IPS-18a (cell line): ENCODE data around the gene GRWD1.

ENCODE experiments used
- H3K27ac ChIP-seq: one replicate; pipeline ENCODE4 v1.5.1; 2013; ENCODE audit warnings: low read length
- H3K27me3 ChIP-seq: one replicate; pipeline ENCODE4 v1.6.1; 2013; ENCODE audit warnings: mild to moderate bottlenecking, low read length; ENCODE audit not compliant: control insufficient read depth, insufficient read depth
- H3K36me3 ChIP-seq: one replicate; pipeline ENCODE4 v1.6.1; 2013; ENCODE audit warnings: low read depth, low read length; ENCODE audit not compliant: control insufficient read depth
- H3K4me1 ChIP-seq: one replicate; pipeline ENCODE4 v1.6.1; 2013; ENCODE audit warnings: low read depth, low read length; ENCODE audit not compliant: control insufficient read depth
- H3K4me3 ChIP-seq: one replicate; pipeline ENCODE4 v1.5.1; 2013; ENCODE audit warnings: low read length
- H3K9ac ChIP-seq: one replicate; pipeline ENCODE4 v1.6.1; 2013; ENCODE audit warnings: mild to moderate bottlenecking, low read length, moderate library complexity
- H3K9me3 ChIP-seq: one replicate; pipeline ENCODE4 v1.6.1; 2013; ENCODE audit warnings: low read depth, low read length; ENCODE audit not compliant: control insufficient read depth

The GRWD1 gene

DNA sequence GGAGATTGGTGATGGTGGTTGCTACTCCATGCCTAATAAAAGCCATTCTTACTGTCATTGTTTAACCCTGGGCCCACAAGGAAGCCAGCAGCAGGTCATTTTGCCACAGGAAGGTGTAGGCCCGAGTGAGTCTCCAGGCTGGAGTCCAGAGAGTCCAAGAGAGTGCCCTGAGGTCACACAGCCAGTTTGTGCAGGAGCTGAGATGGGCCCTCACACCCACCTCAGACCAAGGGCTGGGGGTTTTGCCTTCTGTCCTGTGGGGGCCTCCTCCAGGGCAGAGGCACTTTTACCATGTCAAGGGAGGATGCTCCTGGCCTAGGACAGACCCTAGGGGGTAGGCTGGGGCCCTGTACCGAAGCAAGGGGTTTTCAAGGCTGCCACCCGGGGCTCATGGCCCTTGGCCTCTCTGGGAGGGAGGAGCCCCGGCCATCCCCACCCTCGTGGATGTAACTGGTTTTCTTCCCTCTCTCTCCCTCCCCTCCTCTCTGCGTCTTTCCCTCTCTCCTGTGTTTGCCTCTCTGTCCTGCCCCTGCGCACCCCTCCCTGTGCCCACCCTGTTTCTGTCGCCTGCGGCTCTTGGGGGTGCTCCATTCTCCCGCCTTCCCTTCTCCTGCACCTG, 31.4 kb downstream of the GRWD1 start:
- H3K9ac ChIP-seq: no peak overlapping the region
- no peak overlapping the region for H3K27ac ChIP-seq
- H3K9me3 ChIP-seq: no peaks in the 10 kb centered on the region
- H3K4me1 ChIP-seq: no peaks in the 10 kb centered on the region
- no peaks in the 10 kb centered on the region for H3K27me3 ChIP-seq
- H3K4me3 ChIP-seq: no peak overlapping the region
- peaks cover 72% of the 10 kb centered on the region for H3K36me3 ChIP-seq

DNA sequence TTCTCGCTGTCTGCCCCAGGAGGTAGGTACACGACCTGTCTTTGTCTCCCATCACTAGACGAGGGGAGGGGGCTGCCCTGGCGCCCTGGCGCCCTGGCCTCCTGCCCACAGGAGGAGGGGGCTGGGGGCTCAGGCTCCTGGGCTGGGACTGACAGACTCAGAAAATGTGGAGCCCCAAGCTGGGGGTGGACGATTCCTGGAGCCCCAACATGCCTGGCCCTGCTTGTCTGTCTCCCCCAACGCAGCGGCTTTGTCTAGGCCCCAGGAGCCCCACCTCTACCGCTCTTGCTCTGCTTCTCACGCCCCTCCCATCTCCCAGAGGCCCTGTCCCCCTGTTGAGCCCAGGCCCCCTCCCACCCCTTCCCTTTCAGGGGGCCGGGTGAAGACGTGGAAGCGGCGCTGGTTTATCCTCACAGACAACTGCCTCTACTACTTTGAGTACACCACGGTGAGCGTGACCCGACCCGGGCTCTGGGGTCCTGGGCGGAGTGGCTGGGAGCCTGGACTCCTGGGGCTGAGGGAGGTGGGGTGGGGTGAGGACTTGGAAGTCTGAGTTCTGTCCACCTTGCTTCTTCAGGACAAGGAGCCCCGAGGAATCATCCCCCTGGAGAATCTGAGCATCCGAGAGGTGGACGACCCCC, 32.0 kb downstream of the GRWD1 start:
- H3K4me3 ChIP-seq: no peak overlapping the region
- H3K9ac ChIP-seq: no peak overlapping the region
- H3K27me3 ChIP-seq: no peaks in the 10 kb centered on the region
- no peak overlapping the region for H3K27ac ChIP-seq
- no peaks in the 10 kb centered on the region for H3K9me3 ChIP-seq
- H3K36me3 ChIP-seq: peaks cover 66% of the 10 kb centered on the region
- H3K4me1 ChIP-seq: no peaks in the 10 kb centered on the region

DNA sequence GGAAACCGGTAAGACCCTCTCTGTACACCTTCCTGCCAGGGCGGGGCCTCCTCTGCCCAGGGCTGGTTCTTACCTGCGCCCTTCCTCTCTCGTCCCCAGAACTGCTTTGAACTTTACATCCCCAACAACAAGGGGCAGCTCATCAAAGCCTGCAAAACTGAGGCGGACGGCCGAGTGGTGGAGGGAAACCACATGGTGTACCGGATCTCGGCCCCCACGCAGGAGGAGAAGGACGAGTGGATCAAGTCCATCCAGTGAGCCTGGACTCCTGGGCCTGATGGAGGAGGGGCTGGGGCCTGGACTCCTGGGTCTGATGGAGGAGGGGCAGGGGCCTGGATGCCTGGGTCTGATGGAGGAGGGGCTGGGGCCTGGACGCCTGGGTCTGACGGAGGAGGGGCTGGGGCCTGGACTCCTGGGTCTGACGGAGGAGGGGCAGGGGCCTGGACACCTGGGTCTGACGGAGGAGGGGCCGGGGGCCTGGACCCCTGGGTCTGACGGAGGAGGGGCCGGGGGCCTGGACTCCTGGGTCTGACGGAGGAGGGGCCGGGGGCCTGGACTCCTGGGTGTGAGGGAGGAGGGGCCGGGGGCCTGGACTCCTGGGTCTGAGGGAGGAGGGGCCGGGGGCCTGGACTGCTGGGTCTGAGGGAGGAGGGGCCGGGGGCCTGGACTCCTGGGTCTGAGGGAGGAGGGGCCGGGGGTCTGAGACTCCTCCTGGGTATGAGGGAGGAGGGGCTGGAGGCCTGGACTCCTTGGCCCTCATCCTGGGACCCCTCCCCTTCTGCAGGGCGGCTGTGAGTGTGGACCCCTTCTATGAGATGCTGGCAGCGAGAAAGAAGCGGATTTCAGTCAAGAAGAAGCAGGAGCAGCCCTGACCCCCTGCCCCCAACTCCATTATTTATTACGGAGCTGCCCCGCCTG, 32.8 kb downstream of the GRWD1 start:
- Histone ChIP-seq H3K36me3 (peaks cover 58% of the 10 kb centered on the region), H3K27me3 (no peaks in the 10 kb centered on the region), H3K9me3 (no peaks in the 10 kb centered on the region), H3K27ac (no peak overlapping the region), H3K4me3 (no peak overlapping the region), H3K4me1 (no peaks in the 10 kb centered on the region), H3K9ac (no peak overlapping the region)

DNA sequence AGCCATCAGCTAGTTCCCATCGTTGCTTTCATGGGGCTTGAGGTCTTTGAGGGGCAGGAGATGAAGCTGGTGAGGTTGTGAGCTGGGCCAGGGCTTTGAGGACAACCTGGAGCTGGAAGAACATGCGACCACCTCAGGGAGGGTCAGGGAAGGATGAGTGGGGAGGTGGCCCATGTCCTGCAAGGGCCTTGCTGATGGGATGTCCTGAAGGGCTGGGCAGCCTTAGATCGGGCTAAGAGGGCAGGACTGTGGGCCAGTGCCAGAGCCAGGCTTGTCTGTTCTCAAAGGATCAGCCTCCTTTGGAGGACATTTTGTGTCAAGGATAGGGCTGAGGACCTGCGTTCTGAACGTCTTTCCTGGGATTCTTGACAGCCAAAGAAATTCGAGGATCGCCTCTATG, 33.9 kb downstream of the GRWD1 start:
- Histone ChIP-seq H3K4me3 (no peak overlapping the region), H3K4me1 (no peaks in the 10 kb centered on the region), H3K9me3 (no peaks in the 10 kb centered on the region), H3K36me3 (peaks cover 48% of the 10 kb centered on the region), H3K27ac (no peak overlapping the region), H3K27me3 (no peaks in the 10 kb centered on the region), H3K9ac (no peak overlapping the region)

DNA sequence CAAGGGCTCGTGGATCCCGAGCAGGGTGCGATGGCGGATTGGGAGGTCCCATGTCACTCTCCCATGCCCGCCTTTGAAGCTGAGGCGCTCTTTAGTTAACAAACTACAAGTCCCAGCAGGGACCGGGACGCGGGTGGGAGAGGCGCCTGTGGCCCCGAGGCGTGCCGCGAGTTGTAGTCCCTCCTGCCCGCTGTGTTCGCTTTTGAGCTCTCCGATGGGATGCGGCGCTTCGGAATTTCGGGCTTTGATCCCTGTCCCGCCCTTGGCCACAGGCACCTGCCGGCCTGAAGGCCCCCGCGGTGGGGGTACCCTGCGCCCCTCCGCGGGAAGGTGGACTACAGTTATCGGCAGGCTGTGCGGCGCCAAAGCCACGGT, 34.4 kb downstream of the GRWD1 start:
- peaks cover 43% of the 10 kb centered on the region for H3K36me3 ChIP-seq
- no peaks in the 10 kb centered on the region for H3K9me3 ChIP-seq
- no peaks in the 10 kb centered on the region for H3K27me3 ChIP-seq
- H3K27ac ChIP-seq: no peak overlapping the region
- H3K4me1 ChIP-seq: no peaks in the 10 kb centered on the region
- no peak overlapping the region for H3K9ac ChIP-seq
- H3K4me3 ChIP-seq: no peak overlapping the region

DNA sequence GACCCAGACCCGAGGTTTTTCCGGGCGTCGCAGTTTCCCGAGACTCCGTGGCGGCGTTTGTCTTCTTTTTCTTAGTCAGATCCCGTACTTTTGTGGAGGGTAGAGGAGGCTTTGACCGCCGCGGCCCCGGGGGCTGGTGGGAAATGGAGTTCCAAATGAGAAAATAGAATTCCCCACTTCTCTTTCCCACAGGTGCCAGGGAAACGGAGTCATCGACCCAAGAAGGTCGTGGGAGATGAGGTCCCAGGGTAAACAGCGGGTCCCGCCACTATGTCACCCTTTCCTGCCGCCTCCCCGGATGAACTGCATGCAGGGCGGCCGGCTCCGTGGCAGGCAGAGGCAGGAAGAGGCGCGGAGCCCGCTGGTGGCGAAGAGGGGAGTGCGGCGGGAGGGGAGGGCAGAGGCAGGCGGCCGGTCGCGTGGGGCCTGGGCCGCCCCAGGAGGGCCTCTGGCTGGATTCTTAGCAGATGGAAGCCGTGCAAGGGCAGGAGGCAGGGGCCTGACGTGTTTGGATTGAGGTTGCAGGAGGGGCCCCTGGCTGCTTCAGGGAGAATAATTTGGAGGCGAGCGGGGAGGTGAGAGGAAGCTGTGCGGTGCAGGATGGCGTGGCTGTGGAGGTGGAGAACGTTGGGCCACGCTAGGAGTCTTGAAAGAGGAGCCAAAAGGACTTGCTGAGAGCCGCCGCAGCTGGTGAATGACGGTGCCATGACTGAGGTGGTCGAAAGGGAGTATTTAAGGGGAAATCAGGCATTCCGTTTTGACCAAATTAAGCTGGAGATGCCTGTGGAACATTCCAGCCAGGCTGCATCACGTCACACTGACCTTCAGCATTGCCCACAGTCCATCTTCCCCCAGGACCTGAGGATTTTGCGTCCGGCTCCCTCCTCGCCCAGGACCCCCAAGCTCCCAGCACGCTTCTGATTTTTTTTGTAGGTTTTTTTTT, 35.0 kb downstream of the GRWD1 start:
- H3K36me3 ChIP-seq: peaks cover 37% of the 10 kb centered on the region

DNA sequence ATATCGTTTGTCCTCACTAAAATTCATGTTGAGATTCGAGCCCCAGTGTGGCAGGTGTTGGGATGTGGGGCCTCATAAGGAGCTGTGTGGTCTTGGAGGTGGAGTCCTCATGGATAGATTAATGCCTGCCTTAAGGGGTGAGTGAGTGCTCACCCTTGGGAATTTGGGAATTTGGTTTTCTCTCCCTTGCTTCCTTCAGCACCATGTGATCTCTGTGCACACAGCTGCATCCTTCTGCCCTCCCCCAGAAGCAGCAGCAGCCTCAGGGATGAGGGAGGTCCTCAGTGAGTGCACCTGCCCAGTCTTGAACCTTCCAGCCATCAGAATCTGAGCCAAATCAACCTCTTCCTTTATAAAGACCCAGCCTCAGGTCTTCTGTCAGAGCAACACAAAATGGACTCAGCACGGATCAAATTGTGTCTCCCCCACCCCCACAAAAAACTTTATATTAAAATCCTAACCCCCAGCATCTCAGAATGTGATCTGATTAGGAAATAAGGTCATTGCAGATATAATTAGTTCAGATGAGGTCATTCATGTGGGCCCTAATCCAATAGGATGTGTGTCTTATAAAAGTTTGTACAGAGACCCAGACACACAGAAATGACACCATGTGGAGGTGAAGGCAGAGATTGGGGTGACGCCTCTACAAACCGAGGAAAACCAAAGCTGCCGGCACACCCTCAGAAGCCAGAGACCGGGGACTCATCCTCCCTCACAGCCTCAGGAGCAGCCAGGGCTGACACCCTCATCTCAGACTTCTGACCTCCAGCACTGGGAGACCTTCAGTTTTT, 36.3 kb downstream of the GRWD1 start:
- Histone ChIP-seq H3K4me1 (no peaks in the 10 kb centered on the region), H3K9me3 (no peaks in the 10 kb centered on the region), H3K4me3 (no peak overlapping the region), H3K27ac (no peak overlapping the region), H3K36me3 (peaks cover 25% of the 10 kb centered on the region), H3K9ac (no peak overlapping the region), H3K27me3 (no peaks in the 10 kb centered on the region)

More for the DNA sequence above, 35.0 kb downstream of the GRWD1 start:
- Histone ChIP-seq H3K4me1 (no peaks in the 10 kb centered on the region), H3K4me3 (no peak overlapping the region), H3K27me3 (no peaks in the 10 kb centered on the region), H3K27ac (no peak overlapping the region), H3K9ac (no peak overlapping the region), H3K9me3 (no peaks in the 10 kb centered on the region)

DNA sequence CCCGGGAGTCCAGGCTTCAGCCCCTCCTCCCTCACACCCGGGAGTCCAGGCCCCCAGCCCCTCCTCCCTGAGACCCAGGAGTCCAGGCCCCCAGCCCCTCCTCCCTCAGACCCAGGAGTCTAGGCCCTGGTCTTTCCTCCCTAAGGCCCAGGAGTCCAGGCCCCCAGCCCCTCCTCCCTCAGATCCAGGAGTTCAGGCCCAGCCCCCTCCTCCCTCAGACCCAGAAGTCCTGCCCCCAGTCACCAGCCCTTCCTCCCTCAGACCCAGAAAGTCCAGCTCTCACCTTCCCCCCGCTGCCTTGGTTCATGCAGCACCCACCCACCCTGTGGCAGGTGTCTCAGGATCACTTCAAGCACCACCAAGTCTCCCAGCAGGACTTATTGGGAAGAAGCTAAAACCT, 37.5 kb downstream of the GRWD1 start:
- no peak overlapping the region for H3K4me3 ChIP-seq
- H3K36me3 ChIP-seq: peaks cover 15% of the 10 kb centered on the region
- H3K27me3 ChIP-seq: no peaks in the 10 kb centered on the region
- no peak overlapping the region for H3K27ac ChIP-seq
- H3K9me3 ChIP-seq: no peaks in the 10 kb centered on the region
- H3K4me1 ChIP-seq: no peaks in the 10 kb centered on the region
- no peak overlapping the region for H3K9ac ChIP-seq

DNA sequence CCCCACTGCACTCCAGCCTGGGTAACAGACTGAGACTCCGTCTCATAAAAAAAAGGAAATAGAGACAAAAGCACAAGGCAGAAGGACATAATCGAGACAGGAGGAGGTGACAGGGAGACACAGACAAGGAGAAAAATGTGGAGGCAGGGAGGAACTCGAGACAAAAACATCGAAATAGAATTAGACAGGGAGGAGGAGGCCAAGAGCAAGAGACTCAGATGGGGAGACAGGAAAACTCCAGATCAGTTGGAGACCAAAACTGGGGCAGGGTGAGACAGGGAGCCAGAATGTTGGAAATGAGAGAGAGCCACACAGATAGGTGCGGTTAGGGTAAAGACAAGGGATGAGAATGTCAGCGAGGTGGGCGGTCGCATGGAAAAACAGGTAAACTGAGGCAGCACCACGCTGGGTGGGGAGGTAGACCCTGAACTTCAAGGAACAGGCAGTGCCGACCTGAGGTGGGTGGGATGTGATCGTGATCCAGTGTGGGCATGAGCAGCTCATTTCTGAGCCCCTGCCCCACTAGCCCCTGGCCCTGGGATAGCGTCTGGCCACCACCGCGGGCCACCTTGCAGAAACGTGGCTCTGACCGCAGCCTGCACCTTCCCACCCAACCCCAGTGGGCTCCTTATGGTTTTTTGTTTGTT, 38.6 kb downstream of the GRWD1 start:
- Histone ChIP-seq H3K9me3 (no peaks in the 10 kb centered on the region), H3K27ac (no peak overlapping the region), H3K9ac (no peak overlapping the region), H3K36me3 (peaks cover 8% of the 10 kb centered on the region), H3K27me3 (no peaks in the 10 kb centered on the region), H3K4me1 (no peaks in the 10 kb centered on the region), H3K4me3 (no peak overlapping the region)

DNA sequence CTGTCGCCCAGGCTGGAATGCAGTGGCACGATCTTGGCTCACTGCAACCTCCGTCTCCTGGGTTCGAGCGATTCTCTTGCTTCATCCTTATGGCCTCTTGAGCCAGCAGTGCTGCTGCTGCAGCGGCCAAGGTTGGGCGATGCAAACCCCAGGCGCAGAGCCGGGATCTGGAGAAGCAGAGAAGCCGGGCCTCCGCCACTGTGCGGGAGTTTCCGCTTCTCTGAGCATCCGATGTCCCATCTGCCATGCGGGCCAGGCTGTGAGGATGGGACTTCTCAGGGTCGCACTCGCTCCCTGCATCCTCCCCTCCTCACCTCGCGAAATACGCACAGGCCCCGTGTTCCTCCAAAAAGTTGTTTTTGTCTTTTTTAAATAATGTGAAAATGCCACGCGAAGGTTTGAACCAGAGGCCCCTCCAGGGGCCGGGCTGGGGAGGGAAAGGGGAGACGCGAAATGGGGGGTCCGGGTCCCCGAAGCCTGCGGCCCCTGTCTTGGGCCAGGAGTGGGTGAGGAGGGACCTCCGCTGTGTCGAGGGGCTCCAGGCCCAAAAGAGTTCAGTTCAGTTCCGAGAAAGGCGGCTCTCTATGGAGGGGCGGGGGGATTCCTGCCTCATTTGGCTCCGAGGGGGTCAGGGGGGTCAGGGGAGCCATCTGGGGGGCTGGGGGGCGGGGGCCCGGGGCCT, 39.3 kb downstream of the GRWD1 start:
- H3K36me3 ChIP-seq: peaks cover 4% of the 10 kb centered on the region
- H3K27me3 ChIP-seq: peaks cover 2% of the 10 kb centered on the region
- no peak overlapping the region for H3K9ac ChIP-seq
- no peaks in the 10 kb centered on the region for H3K4me1 ChIP-seq
- H3K4me3 ChIP-seq: no peak overlapping the region
- H3K27ac ChIP-seq: no peak overlapping the region
- no peaks in the 10 kb centered on the region for H3K9me3 ChIP-seq
